HG03354 (cell line): ENCODE measurements around the gene FNIP1.

ENCODE experiments used
- ATAC-seq: cut with Tn5 transposase; IDR thresholded peaks from one replicate; pipeline ENCODE4 v1.9.1; 2021; ENCODE audit warnings: mild to moderate bottlenecking; ENCODE audit not compliant: unreplicated experiment, poor library complexity, severe bottlenecking

FNIP1 gene

GRCh38 chr5:131649161-131649560 lies 147.7 kb downstream of the FNIP1 start:
- ATAC-seq = no peak

- ATAC-seq = peak; percentile 83
Measured at GRCh38 chr5:131647048-131647769, 149.6 kb downstream of the FNIP1 start.

- no peak for ATAC-seq
Measured at GRCh38 chr5:131644822-131645221, 152.0 kb downstream of the FNIP1 start.

GRCh38 chr5:131644370-131644769 lies 152.4 kb downstream of the FNIP1 start:
- no peak for ATAC-seq

GRCh38 chr5:131641494-131641893 lies 155.3 kb downstream of the FNIP1 start:
- no peak for ATAC-seq

GRCh38 chr5:131640043-131640856 lies 156.6 kb downstream of the FNIP1 start:
- ATAC-seq = peak; percentile 48

GRCh38 chr5:131639148-131639547 lies 157.7 kb downstream of the FNIP1 start:
- ATAC-seq = no peak

GRCh38 chr5:131637694-131638093 lies 159.1 kb downstream of the FNIP1 start:
- ATAC-seq = no peak

- peak; percentile 0 for ATAC-seq
Measured at GRCh38 chr5:131635684-131636572, 160.9 kb downstream of the FNIP1 start.

GRCh38 chr5:131634996-131635683 lies 161.7 kb downstream of the FNIP1 start, which contains the start of gene RAPGEF6:
RAPGEF6 (minus strand) TSS chr5:131635229; CDS start chr5:131635030, 199 bp downstream.
- peak; percentile 90 for ATAC-seq

GRCh38 chr5:131634666-131634995 lies 162.2 kb downstream of the FNIP1 start:
- ATAC-seq = peak; percentile 26

GRCh38 chr5:131634238-131634637 lies 162.6 kb downstream of the FNIP1 start:
- ATAC-seq = no peak

GRCh38 chr5:131633830-131634229 lies 163.0 kb downstream of the FNIP1 start:
- no peak for ATAC-seq

- ATAC-seq = no peak
Measured at GRCh38 chr5:131630963-131631350, 165.9 kb downstream of the FNIP1 start.

- no peak for ATAC-seq
Measured at GRCh38 chr5:131630208-131630962, 166.4 kb downstream of the FNIP1 start.

GRCh38 chr5:131628990-131629389 lies 167.8 kb downstream of the FNIP1 start:
- ATAC-seq = no peak

- ATAC-seq = no peak
Measured at GRCh38 chr5:131627207-131627865, 169.5 kb downstream of the FNIP1 start.

GRCh38 chr5:131622633-131623032 lies 174.2 kb downstream of the FNIP1 start:
- no peak for ATAC-seq
